ENCODE data around the gene PCDHB6. TPM values are rescaled to one million over a fixed set of nuclear protein-coding genes. Genes with fewer than 3 reads are reported as not detected.
A peak's percentile ranks its signal among the peaks of the same experiment; 100 is the strongest.
"Not testable (repeated sequence)": the region's sequence is repeated elsewhere in the genome, so short reads cannot be mapped to it uniquely, and the experiment has no call there.

The PCDHB6 gene
- total RNA-seq, 2 donors from 2014 or later: 0.11 to 0.15 TPM

DNA sequence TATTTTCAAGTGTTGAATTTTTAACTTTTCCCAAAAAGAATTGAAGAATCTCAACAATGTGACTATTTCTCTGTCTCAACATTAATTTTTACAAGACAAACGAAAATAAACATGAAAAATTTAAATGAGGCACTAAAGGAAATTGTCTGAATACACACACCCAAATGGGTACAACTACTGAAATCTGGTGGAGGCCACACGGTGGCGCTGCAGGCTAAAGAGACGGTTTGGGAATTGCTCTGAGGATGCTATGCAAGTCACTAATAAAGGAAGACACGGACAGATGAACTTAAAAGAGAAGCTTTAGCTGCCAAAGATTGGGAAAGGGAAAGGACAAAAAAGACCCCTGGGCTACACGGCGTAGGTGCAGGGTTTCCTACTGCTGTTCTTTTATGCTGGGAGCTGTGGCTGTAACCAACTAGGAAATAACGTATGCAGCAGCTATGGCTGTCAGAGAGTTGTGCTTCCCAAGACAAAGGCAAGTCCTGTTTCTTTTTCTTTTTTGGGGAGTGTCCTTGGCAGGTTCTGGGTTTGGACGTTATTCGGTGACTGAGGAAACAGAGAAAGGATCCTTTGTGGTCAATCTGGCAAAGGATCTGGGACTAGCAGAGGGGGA lies 42.4 kb downstream of the PCDHB6 start, which contains the start of gene PCDHB10:
PCDHB10 (plus strand) TSS at position 244 of the 616 bp plus-strand sequence; CDS start at position 444, 200 bp downstream.
- no peak within 1 kb of the TSS for H3K4me3 ChIP-seq

DNA sequence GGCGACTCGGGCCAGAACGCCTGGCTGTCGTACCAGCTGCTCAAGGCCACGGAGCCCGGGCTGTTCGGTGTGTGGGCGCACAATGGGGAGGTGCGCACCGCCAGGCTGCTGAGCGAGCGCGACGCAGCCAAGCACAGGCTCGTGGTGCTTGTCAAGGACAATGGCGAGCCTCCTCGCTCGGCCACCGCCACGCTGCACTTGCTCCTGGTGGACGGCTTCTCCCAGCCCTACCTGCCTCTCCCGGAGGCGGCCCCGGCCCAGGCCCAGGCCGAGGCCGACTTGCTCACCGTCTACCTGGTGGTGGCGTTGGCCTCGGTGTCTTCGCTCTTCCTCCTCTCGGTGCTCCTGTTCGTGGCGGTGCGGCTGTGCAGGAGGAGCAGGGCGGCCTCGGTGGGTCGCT lies 44.5 kb downstream of the PCDHB6 start:
- intact Hi-C loops (cut with DNase I); H3K4me1 ChIP-seq; H3K9ac ChIP-seq (ENCODE audit: low read depth in 2 of 2, low read length in 2 of 2); H3K4me3 ChIP-seq; H3K27me3 ChIP-seq; H3K27ac ChIP-seq; DNase-seq; H3K36me3 ChIP-seq; H3K9me3 ChIP-seq: not testable (repeated sequence)

More for the DNA sequence above, 42.4 kb downstream of the PCDHB6 start, which contains the start of gene PCDHB10:
- Histone ChIP-seq H3K9me3 (peaks cover 5% of the 10 kb centered on the region), H3K36me3 (no peaks in the 10 kb centered on the region), H3K4me1 (no peaks in the 10 kb centered on the region), H3K9ac (ENCODE audit: low read depth in 2 of 2, low read length in 2 of 2) (no peak within 1 kb of the TSS), H3K27ac (no peak within 1 kb of the TSS), H3K27me3 (no peaks in the 10 kb centered on the region)
- DNase-seq: peak; percentile 26
- TF ChIP-seq, protein P1, sequence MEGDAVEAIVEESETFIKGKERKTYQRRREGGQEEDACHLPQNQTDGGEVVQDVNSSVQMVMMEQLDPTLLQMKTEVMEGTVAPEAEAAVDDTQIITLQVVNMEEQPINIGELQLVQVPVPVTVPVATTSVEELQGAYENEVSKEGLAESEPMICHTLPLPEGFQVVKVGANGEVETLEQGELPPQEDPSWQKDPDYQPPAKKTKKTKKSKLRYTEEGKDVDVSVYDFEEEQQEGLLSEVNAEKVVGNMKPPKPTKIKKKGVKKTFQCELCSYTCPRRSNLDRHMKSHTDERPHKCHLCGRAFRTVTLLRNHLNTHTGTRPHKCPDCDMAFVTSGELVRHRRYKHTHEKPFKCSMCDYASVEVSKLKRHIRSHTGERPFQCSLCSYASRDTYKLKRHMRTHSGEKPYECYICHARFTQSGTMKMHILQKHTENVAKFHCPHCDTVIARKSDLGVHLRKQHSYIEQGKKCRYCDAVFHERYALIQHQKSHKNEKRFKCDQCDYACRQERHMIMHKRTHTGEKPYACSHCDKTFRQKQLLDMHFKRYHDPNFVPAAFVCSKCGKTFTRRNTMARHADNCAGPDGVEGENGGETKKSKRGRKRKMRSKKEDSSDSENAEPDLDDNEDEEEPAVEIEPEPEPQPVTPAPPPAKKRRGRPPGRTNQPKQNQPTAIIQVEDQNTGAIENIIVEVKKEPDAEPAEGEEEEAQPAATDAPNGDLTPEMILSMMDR (IDR thresholded peaks at IDR 0.05): peak; percentile 31
- intact Hi-C loops (cut with DNase I): no loop called here

DNA sequence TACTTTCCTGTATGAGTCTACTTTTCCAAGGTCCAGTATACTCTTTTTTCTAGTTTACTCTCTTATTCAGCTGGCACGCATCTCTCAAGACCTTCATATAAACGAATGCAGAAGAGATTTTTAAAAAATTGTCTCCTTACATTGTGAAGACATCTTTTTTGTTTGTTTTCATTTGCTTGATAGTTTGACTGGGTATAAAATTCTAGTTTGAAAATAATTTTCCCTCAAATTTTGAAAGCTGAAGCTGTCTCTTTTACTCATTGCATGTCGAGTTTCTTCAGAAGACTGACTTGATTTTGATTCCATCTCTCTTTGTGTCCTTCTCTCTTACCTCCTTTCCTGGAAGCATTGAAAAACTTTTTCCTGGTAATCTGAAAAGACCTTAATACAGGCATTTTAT lies 46.5 kb downstream of the PCDHB6 start:
- peaks cover 5% of the 10 kb centered on the region for H3K9me3 ChIP-seq
- no peaks in the 10 kb centered on the region for H3K27me3 ChIP-seq
- TF ChIP-seq, protein P1 (IDR thresholded peaks at IDR 0.05): no peak
- no peak for DNase-seq
- no peak overlapping the region for H3K27ac ChIP-seq
- no peak overlapping the region for H3K9ac ChIP-seq (ENCODE audit: low read depth in 2 of 2, low read length in 2 of 2)
- H3K4me1 ChIP-seq: no peaks in the 10 kb centered on the region
- H3K4me3 ChIP-seq: no peak overlapping the region
- intact Hi-C loops (cut with DNase I): no loop called here
- no peaks in the 10 kb centered on the region for H3K36me3 ChIP-seq

DNA sequence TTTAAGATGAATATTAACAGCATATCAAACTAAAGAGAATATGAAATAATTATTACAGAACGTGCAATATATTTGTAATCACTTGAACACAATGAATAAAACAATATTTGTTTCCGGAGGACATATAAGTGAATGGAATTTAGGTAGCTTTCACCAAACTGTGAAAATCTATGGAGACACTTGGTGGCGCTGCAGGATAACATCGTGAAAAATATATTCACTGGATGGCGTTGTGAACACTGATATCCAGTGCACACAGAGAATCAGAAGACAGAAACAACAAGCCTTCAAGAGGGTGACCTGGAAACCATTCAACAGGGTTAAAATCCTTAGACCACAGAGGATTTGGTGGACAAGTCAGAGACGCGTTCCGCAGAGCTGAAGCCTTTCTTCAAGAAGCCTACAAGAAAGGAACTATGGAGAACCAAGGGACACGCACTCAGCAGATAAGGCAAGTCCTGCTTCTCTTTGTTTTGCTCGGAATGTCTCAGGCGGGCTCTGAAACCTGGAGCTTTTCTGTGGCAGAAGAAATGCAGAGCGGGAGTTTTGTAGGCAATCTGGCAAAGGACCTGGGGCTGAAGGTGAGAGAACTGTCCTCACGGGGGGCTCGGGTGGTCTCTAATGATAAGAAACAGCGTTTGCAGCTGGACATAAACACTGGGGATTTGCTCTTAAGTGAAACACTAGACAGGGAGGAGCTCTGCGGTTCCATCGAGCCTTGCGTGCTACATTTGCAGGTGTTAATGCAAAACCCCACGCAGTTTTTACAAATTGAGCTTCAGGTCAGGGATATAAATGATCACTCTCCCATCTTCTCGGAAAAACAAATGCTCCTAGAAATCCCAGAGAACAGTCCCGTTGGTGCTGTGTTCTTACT lies 49.7 kb downstream of the PCDHB6 start, which contains the start of gene PCDHB11:
PCDHB11 (plus strand) TSS at position 269 of the 877 bp plus-strand sequence; CDS start at position 417, 148 bp downstream.
- TF ChIP-seq, protein P1 (IDR thresholded peaks at IDR 0.05): no peak
- Histone ChIP-seq H3K27me3 (no peaks in the 10 kb centered on the region), H3K36me3 (no peaks in the 10 kb centered on the region), H3K9ac (ENCODE audit: low read depth in 2 of 2, low read length in 2 of 2) (no peak within 1 kb of the TSS), H3K27ac (no peak within 1 kb of the TSS), H3K4me3 (no peak within 1 kb of the TSS), H3K4me1 (no peaks in the 10 kb centered on the region), H3K9me3 (peaks cover 5% of the 10 kb centered on the region)
- DNase-seq: no peak
- intact Hi-C loops (cut with DNase I): no loop called here

DNA sequence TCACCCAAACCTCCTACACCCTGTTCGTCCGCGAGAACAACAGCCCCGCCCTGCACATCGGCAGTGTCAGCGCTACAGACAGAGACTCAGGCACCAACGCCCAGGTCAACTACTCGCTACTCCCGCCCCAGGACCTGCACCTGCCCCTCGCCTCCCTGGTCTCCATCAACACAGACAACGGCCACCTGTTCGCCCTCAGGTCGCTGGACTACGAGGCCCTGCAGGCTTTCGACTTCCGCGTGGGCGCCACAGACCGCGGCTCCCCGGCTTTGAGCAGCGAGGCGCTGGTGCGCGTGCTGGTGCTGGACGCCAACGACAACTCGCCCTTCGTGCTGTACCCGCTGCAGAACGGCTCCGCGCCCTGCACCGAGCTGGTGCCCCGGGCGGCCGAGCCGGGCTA lies 51.3 kb downstream of the PCDHB6 start:
- intact Hi-C loops (cut with DNase I); DNase-seq; H3K4me3 ChIP-seq; H3K27ac ChIP-seq; H3K4me1 ChIP-seq; H3K27me3 ChIP-seq; H3K9ac ChIP-seq (ENCODE audit: low read depth in 2 of 2, low read length in 2 of 2); H3K36me3 ChIP-seq; H3K9me3 ChIP-seq: not testable (repeated sequence)

DNA sequence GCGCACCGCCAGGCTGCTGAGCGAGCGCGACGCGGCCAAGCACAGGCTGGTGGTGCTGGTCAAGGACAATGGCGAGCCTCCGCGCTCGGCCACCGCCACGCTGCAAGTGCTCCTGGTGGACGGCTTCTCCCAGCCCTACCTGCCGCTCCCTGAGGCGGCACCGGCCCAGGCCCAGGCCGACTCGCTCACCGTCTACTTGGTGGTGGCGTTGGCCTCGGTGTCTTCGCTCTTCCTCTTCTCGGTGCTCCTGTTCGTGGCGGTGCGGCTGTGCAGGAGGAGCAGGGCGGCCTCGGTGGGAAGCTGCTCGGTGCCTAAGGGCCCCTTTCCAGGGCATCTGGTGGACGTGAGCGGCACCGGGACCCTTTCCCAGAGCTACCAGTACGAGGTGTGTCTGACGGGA lies 51.8 kb downstream of the PCDHB6 start:
- H3K4me1 ChIP-seq; H3K27ac ChIP-seq; H3K27me3 ChIP-seq; H3K4me3 ChIP-seq; intact Hi-C loops (cut with DNase I); H3K36me3 ChIP-seq; H3K9ac ChIP-seq (ENCODE audit: low read depth in 2 of 2, low read length in 2 of 2); DNase-seq; H3K9me3 ChIP-seq: not testable (repeated sequence)

Other genes starting within 250 kb of the PCDHB6 start
- gene PCDHAC1, start 223.8 kb upstream of the PCDHB6 start, total RNA-seq: under 1 TPM; 0.10 to 0.11 TPM
- under 1 TPM; 0.05 to 0.32 TPM for gene PCDHAC2, start 183.6 kb upstream of the PCDHB6 start, total RNA-seq
- not detected for gene PCDHB1, start 98.7 kb upstream of the PCDHB6 start, total RNA-seq
- 1 to 10 TPM in 1 of 2 donors, under 1 TPM in 1; 0.40 to 1.6 TPM for gene PCDHB2, start 55.4 kb upstream of the PCDHB6 start, total RNA-seq
- 1 to 10 TPM in 1 of 2 donors, under 1 TPM in 1; 0.40 to 1.5 TPM for gene PCDHB3, start 49.6 kb upstream of the PCDHB6 start, total RNA-seq
- gene PCDHB4, start 28.2 kb upstream of the PCDHB6 start, total RNA-seq: under 1 TPM; 0.17 to 0.96 TPM
- gene PCDHB5, start 14.9 kb upstream of the PCDHB6 start, total RNA-seq: under 1 TPM; 0.10 to 0.66 TPM
- gene PCDHB7, start 22.6 kb downstream of the PCDHB6 start, total RNA-seq: under 1 TPM; 0.15 to 0.40 TPM
- under 1 TPM; 0.25 to 0.40 TPM for gene PCDHB8, start 27.7 kb downstream of the PCDHB6 start, total RNA-seq
- under 1 TPM; 0.17 to 0.53 TPM for gene PCDHB16, start 32.3 kb downstream of the PCDHB6 start, total RNA-seq
- gene PCDHB9, start 37.1 kb downstream of the PCDHB6 start, total RNA-seq: under 1 TPM; 0.47 to 0.53 TPM
- gene PCDHB10, start 42.3 kb downstream of the PCDHB6 start, total RNA-seq: 1 to 10 TPM in 1 of 2 donors, under 1 TPM in 1; 0.17 to 1.1 TPM
- gene PCDHB11, start 49.6 kb downstream of the PCDHB6 start, total RNA-seq: 1 to 10 TPM in 1 of 2 donors, under 1 TPM in 1; 0.59 to 2.2 TPM
- gene PCDHB12, start 58.7 kb downstream of the PCDHB6 start, total RNA-seq: under 1 TPM; 0.40 to 0.56 TPM
- gene PCDHB13, start 63.9 kb downstream of the PCDHB6 start, total RNA-seq: 1 to 10 TPM in 1 of 2 donors, under 1 TPM in 1; 0.40 to 1.3 TPM
- gene PCDHB14, start 73.3 kb downstream of the PCDHB6 start, total RNA-seq: 1 to 10 TPM in 1 of 2 donors, under 1 TPM in 1; 0.62 to 1.8 TPM
- gene PCDHB15, start 95.3 kb downstream of the PCDHB6 start, total RNA-seq: 1 to 10 TPM in 1 of 2 donors, under 1 TPM in 1; 0.27 to 1.8 TPM
- 1 to 10 TPM in 1 of 2 donors, under 1 TPM in 1; 0.21 to 1.1 TPM for gene SLC25A2, start 154.0 kb downstream of the PCDHB6 start, total RNA-seq
- gene TAF7, start 170.7 kb downstream of the PCDHB6 start, total RNA-seq: 10 to 100 TPM; 49.3 to 70.2 TPM
- under 1 TPM; 0.10 to 0.37 TPM for gene PCDHGA1, start 180.5 kb downstream of the PCDHB6 start, total RNA-seq
- under 1 TPM; 0.22 to 0.50 TPM for gene PCDHGA2, start 188.7 kb downstream of the PCDHB6 start, total RNA-seq
- under 1 TPM; 0.10 to 0.21 TPM for gene PCDHGA3, start 193.8 kb downstream of the PCDHB6 start, total RNA-seq
- gene PCDHGB1, start 200.0 kb downstream of the PCDHB6 start, total RNA-seq: 1 to 10 TPM in 1 of 2 donors, under 1 TPM in 1; 0.15 to 1.7 TPM
- 1 to 10 TPM in 1 of 2 donors, under 1 TPM in 1; 0.20 to 1.4 TPM for gene PCDHGA4, start 205.0 kb downstream of the PCDHB6 start, total RNA-seq
- 1 to 10 TPM in 1 of 2 donors, under 1 TPM in 1; 0.47 to 1.8 TPM for gene PCDHGB2, start 209.9 kb downstream of the PCDHB6 start, total RNA-seq
- gene PCDHGA5, start 214.1 kb downstream of the PCDHB6 start, total RNA-seq: 1 to 10 TPM in 1 of 2 donors, under 1 TPM in 1; 0.52 to 1.1 TPM
- gene PCDHGB3, start 220.2 kb downstream of the PCDHB6 start, total RNA-seq: 1 to 10 TPM in 1 of 2 donors, under 1 TPM in 1; 0.57 to 1.1 TPM
- gene PCDHGA6, start 223.8 kb downstream of the PCDHB6 start, total RNA-seq: 1 to 10 TPM in 1 of 2 donors, under 1 TPM in 1; 0.82 to 1.5 TPM
- 1 to 10 TPM in 1 of 2 donors, under 1 TPM in 1; 0.59 to 1.0 TPM for gene PCDHGA7, start 232.7 kb downstream of the PCDHB6 start, total RNA-seq
- gene PCDHGB4, start 237.6 kb downstream of the PCDHB6 start, total RNA-seq: under 1 TPM; 0.69 to 0.96 TPM
- gene PCDHGA8, start 242.6 kb downstream of the PCDHB6 start, total RNA-seq: under 1 TPM; 0.17 to 0.48 TPM
- 1 to 10 TPM; 2.1 to 3.1 TPM for gene PCDHGB5, start 247.9 kb downstream of the PCDHB6 start, total RNA-seq